T-cell (primary cell): ENCODE measurements around the gene TMEM156. TPM values are rescaled to one million over a fixed set of nuclear protein-coding genes. Genes with fewer than 3 reads are reported as not detected.

Experiments used
- ATAC-seq, 4 experiments: fragments of 200-7000 bp in 3 of 4; fragments of 150-1000 bp in 1 of 4; cut with Tn5 transposase; replicated peaks in 1 of 4; 1 replicate in 3 of 4; 2 replicates in 1 of 4; pipeline ENCODE4 v1.10.0; 2021; ENCODE audit warnings: moderate library complexity in 3 of 4, mild to moderate bottlenecking in 2 of 4, moderate number of reproducible peaks in 1 of 4
- CTCF ChIA-PET, 2 donors: fragments of 300-600 bp; sonication (Branson Sonifier 250); formaldehyde crosslinking; loops; one replicate each; lab custom pipeline; 2022; ENCODE audit warnings: antibody characterized with exemption in 2 of 2; lab: Charles Lee
- POLR2A ChIA-PET, 2 donors: fragments of 300-600 bp; sonication (Branson Sonifier 250); formaldehyde crosslinking; loops; one replicate each; lab custom pipeline; 2022; ENCODE audit warnings: antibody characterized with exemption in 2 of 2; lab: Charles Lee
- DNase-seq, 35 experiments: peaks; one replicate each; pipeline versions ENCODE4 v3.0.0 to v3.0.0-alpha.2; 2013 to 2023
- H3K27ac ChIP-seq: one replicate; pipeline ENCODE4 v1.5.1; 2013; ENCODE audit warnings: low read length
- H3K27me3 ChIP-seq, 2 experiments: replicated peaks in 1 of 2; 1 replicate in 1 of 2; 2 replicates in 1 of 2; pipeline versions ENCODE4 v1.6.1 to v1.7.0; 2013; ENCODE audit warnings: low read length in 1 of 2, mixed read lengths in 1 of 2; ENCODE audit not compliant: control insufficient read depth in 2 of 2, insufficient read depth in 2 of 2; ENCODE audit errors: extremely low read depth in 1 of 2
- H3K36me3 ChIP-seq, 2 donors: 1 replicate in 1 of 2; 2 replicates in 1 of 2; pipeline versions ENCODE4 v1.6.1 to v1.7.0; 2013; ENCODE audit warnings: low read length in 1 of 2; ENCODE audit not compliant: control insufficient read depth in 2 of 2, insufficient read depth in 1 of 2; ENCODE audit errors: extremely low read depth in 1 of 2
- H3K4me1 ChIP-seq, 2 experiments: 1 replicate in 1 of 2; 2 replicates in 1 of 2; pipeline versions ENCODE4 v1.6.1 to v1.7.0; 2013; ENCODE audit warnings: low read length in 2 of 2, mixed read lengths in 1 of 2; ENCODE audit not compliant: insufficient read depth in 2 of 2, control insufficient read depth in 1 of 2; ENCODE audit errors: extremely low read depth in 1 of 2
- H3K4me3 ChIP-seq, 2 donors: 1 replicate in 1 of 2; 2 replicates in 1 of 2; pipeline versions ENCODE4 v1.5.1 to v1.7.0; 2013; ENCODE audit warnings: mild to moderate bottlenecking in 2 of 2, low read length in 1 of 2, moderate library complexity in 1 of 2; ENCODE audit not compliant: control insufficient read depth in 1 of 2; ENCODE audit errors: extremely low read depth in 1 of 2
- H3K9me3 ChIP-seq: 2 replicates; pipeline ENCODE4 v1.7.0; 2013
- H3K27ac Mint-ChIP-seq, 2 donors: one replicate each; pipeline ENCODE4 v1.8.0; 2020 to 2021; ENCODE audit warnings: mild to moderate bottlenecking in 2 of 2, mixed read lengths in 2 of 2
- H3K27me3 Mint-ChIP-seq, 2 donors: one replicate each; pipeline ENCODE4 v1.8.0; 2021 to 2022; ENCODE audit warnings: mixed read lengths in 2 of 2
- H3K36me3 Mint-ChIP-seq: one replicate; pipeline ENCODE4 v1.8.0; 2021; ENCODE audit warnings: mixed read lengths
- H3K4me1 Mint-ChIP-seq, 3 donors: one replicate each; pipeline ENCODE4 v1.8.0; 2020 to 2022; ENCODE audit warnings: mixed read lengths in 3 of 3, mild to moderate bottlenecking in 1 of 3
- H3K4me3 Mint-ChIP-seq, 3 donors: one replicate each; pipeline ENCODE4 v1.8.0; 2020 to 2022; ENCODE audit warnings: mild to moderate bottlenecking in 3 of 3, mixed read lengths in 3 of 3, moderate library complexity in 3 of 3
- H3K9me3 Mint-ChIP-seq, 3 donors: one replicate each; pipeline ENCODE4 v1.8.0; 2020 to 2022; ENCODE audit warnings: mixed read lengths in 3 of 3
- WGBS: methylation state at CpG from one replicate; pipeline ENCODE4 v1.1.5; 2013; ENCODE audit warnings: missing lambda C conversion rate; ENCODE audit not compliant: insufficient coverage; 5-methylcytosine and 5-hydroxymethylcytosine counted together
- total RNA-seq, 35 experiments: library from RNA in 6 of 35; stranded (reverse) in 6 of 35; fragments of 120-200 nt in 1 of 35; gene quantifications; one replicate each; pipeline versions ENCODE4 v1.2.1 to v1.2.4 and lab custom pipeline; 2013 to 2026

Gene TMEM156
- total RNA-seq, 5 donors from 2014 or later (not counting 1 experiment from before 2014, with no cell fraction given), result 7.5 to 23.1 (median 12.5) TPM

DNA sequence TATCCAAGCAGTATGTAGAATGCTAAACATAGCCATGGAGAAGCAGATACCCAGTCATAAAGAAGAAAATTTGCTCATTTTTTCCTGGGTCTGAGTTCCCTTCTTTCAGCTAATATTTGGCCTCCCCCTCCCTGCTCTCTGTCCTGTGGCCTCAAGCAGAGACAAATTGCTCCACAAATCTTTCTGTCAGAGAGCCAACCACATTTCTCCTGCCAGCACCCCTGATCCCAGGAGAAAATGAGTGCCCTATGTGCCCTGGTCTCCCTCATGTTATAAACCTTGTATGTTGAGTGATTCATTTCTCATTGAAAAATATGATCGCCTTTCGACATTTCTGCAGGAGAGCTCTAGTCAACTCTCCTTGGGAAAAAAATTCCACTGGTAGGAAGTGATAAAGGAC lies 82.0 kb downstream of the TMEM156 start:
- CTCF ChIA-PET, result interaction anchor here (0.7 to 2.3 kb wide), 8 partner anchors 35 to 231 kb away, joined by 3 to 16 read pairs (median 6); no protein-coding TSS in a partner anchor
- H3K9me3 Mint-ChIP-seq, result no peaks in the 10 kb centered on the region
- DNase-seq (no peak), ATAC-seq (no peak)
- H3K27me3 Mint-ChIP-seq, result no peaks in the 10 kb centered on the region
- peaks cover 7 to 13% of the 10 kb centered on the region in 2 experiments for H3K4me1 ChIP-seq
- peaks cover 21 to 31% (median 28%) of the 10 kb centered on the region in 3 donors for H3K4me1 Mint-ChIP-seq
- no peaks in the 10 kb centered on the region for H3K36me3 ChIP-seq
- H3K27ac ChIP-seq, result peak overlapping the region; percentile 48
- no peaks in the 10 kb centered on the region for H3K9me3 ChIP-seq
- POLR2A ChIA-PET, result interaction anchor here (0.5 to 2.0 kb wide), 5 partner anchors 35 to 1333 kb away, joined by 3 to 11 read pairs (median 4); no protein-coding TSS in a partner anchor
- H3K27me3 ChIP-seq, result no peaks in the 10 kb centered on the region
- H3K4me3 ChIP-seq, result no peak overlapping the region
- H3K36me3 Mint-ChIP-seq, result no peaks in the 10 kb centered on the region
- H3K4me3 Mint-ChIP-seq, result no peak overlapping the region
- no CpG with 5 or more reads among the region's 2 CpGs for whole genome bisulfite sequencing
- peak overlapping the region in 1 of 2 donors; percentile 25 for H3K27ac Mint-ChIP-seq

DNA sequence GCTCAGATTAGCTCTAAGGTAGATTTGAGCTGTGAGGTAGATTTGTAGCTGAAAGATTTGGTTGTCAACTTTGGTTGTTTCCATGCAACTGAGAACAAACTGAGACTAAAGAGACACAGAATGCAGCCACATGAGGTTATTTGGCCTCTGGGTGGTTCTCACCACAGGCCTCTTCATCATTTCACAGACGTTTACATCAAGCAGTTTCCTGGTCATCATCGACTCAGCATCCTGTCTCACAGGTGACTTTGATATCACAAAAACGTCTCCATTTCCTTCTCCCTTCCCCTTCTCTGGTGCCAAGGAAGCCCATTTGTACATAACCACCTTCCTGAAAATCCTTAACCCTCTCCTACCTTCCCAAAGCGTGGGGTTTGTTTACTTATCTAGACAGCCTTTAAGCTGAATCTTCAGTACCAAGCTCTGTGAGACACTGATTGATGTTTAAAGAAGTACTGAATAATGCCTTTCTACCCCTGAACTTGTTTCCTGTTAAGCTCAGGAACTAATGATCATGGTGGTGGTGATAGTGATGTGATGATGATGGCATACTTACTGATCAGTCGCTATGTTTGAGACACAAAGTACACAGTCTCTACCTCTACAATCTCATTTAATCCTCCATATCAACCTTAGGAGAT lies 82.7 kb downstream of the TMEM156 start:
- H3K4me3 Mint-ChIP-seq, result peak overlapping the region in 1 of 3 donors; percentile 8
- ATAC-seq (peak; percentile 78 to 94 (median 91)), DNase-seq (peak in 33 of 35 experiments; percentile 3 to 78 (median 38))
- no peaks in the 10 kb centered on the region for H3K36me3 ChIP-seq
- H3K27ac Mint-ChIP-seq, result peak overlapping the region; percentile 88 to 91
- POLR2A ChIA-PET, result interaction anchor here (0.5 to 2.0 kb wide), 10 partner anchors 36 to 1333 kb away, joined by 3 to 11 read pairs (median 4); no protein-coding TSS in a partner anchor
- H3K9me3 ChIP-seq, result no peaks in the 10 kb centered on the region
- peaks cover 7 to 13% of the 10 kb centered on the region in 2 experiments for H3K4me1 ChIP-seq
- no peaks in the 10 kb centered on the region for H3K27me3 Mint-ChIP-seq
- WGBS, result 0% methylated on average over 3 of the region's 5 CpGs
- H3K27ac ChIP-seq, result peak overlapping the region; percentile 48
- no peaks in the 10 kb centered on the region for H3K27me3 ChIP-seq
- CTCF ChIA-PET, result interaction anchor here (0.6 to 2.3 kb wide), 11 partner anchors 11 to 232 kb away, joined by 3 to 16 read pairs (median 7); no protein-coding TSS in a partner anchor
- no peaks in the 10 kb centered on the region for H3K36me3 Mint-ChIP-seq
- H3K4me1 Mint-ChIP-seq, result peaks cover 21 to 31% (median 28%) of the 10 kb centered on the region in 3 donors
- H3K9me3 Mint-ChIP-seq, result no peaks in the 10 kb centered on the region
- no peak overlapping the region for H3K4me3 ChIP-seq

DNA sequence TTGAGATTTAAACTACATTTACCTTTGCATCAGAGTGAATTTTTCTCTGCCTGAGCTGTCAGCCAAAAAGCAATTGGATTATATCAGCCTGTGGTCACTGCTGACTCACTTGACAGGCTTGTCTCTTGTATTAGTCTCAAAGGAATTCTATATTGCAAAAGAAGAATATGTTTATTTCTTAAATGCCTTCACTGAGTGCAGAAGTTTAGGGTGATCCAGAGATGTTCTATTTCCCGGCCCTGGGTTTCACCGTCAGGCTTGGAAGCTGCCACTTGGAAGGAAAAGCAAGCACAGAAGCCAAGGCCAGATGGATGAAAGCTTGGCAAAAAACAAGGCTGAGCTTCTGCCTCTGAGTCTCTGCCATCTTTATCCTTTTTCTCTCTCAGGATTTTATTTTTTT lies 83.7 kb downstream of the TMEM156 start:
- H3K9me3 ChIP-seq, result no peaks in the 10 kb centered on the region
- H3K27ac ChIP-seq, result peak overlapping the region; percentile 48
- H3K4me1 Mint-ChIP-seq, result peaks cover 21 to 31% (median 28%) of the 10 kb centered on the region in 3 donors
- H3K4me3 Mint-ChIP-seq, result no peak overlapping the region
- DNase-seq, result no peak
- 100% methylated on average over 2 of the region's 2 CpGs for WGBS
- H3K27me3 Mint-ChIP-seq, result no peaks in the 10 kb centered on the region
- no peaks in the 10 kb centered on the region for H3K36me3 Mint-ChIP-seq
- no peak overlapping the region for H3K4me3 ChIP-seq
- peaks cover 7 to 13% of the 10 kb centered on the region in 2 experiments for H3K4me1 ChIP-seq
- H3K27me3 ChIP-seq, result no peaks in the 10 kb centered on the region
- no peak for ATAC-seq
- POLR2A ChIA-PET, result interaction anchor here (0.7 to 1.1 kb wide), 2 partner anchors 174 to 235 kb away, joined by 4 to 9 read pairs; no protein-coding TSS in a partner anchor
- H3K36me3 ChIP-seq, result no peaks in the 10 kb centered on the region
- H3K9me3 Mint-ChIP-seq, result no peaks in the 10 kb centered on the region
- peak overlapping the region in 1 of 2 donors; percentile 91 for H3K27ac Mint-ChIP-seq
- CTCF ChIA-PET, result interaction anchor here (0.5 to 2.3 kb wide), 8 partner anchors 26 to 186 kb away, joined by 3 to 16 read pairs (median 6); no protein-coding TSS in a partner anchor

DNA sequence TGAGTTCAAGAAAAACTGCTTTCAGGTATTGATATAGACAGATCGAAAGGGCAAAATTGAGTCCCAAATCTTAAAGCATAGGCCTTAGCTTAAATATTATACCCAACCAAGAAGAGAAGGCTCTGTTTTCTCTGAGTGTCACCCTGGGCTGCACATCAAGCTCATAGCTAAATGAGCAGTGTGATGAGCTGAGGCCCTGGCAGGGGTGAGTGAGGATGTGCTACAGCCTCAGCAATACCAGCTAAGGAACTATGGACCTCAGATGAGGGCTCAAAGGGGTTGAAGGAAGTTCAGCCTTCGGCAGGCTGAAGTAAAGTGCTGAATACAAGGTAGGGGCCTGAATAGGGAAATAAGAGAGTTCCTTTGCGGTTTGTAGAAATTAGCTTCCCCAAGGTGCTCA lies 85.3 kb downstream of the TMEM156 start:
- Mint-ChIP-seq H3K4me1 (peaks cover 21 to 31% (median 28%) of the 10 kb centered on the region in 3 donors), H3K4me3 (no peak overlapping the region), H3K27ac (no peak overlapping the region), H3K36me3 (no peaks in the 10 kb centered on the region), H3K27me3 (no peaks in the 10 kb centered on the region), H3K9me3 (no peaks in the 10 kb centered on the region)
- Histone ChIP-seq H3K36me3 (no peaks in the 10 kb centered on the region), H3K4me1 (peaks cover 7 to 13% of the 10 kb centered on the region in 2 experiments), H3K27me3 (no peaks in the 10 kb centered on the region), H3K27ac (no peak overlapping the region), H3K4me3 (no peak overlapping the region), H3K9me3 (no peaks in the 10 kb centered on the region)
- no peak for DNase-seq
- ChIA-PET POLR2A (interaction anchor here in 1 of 2 donors (0.8 kb wide), 1 partner anchor 18 kb away, joined by 3 read pairs; no protein-coding TSS in a partner anchor), CTCF (no interaction called here)
- 70% methylated on average over 2 of the region's 3 CpGs for WGBS
- ATAC-seq, result no peak

DNA sequence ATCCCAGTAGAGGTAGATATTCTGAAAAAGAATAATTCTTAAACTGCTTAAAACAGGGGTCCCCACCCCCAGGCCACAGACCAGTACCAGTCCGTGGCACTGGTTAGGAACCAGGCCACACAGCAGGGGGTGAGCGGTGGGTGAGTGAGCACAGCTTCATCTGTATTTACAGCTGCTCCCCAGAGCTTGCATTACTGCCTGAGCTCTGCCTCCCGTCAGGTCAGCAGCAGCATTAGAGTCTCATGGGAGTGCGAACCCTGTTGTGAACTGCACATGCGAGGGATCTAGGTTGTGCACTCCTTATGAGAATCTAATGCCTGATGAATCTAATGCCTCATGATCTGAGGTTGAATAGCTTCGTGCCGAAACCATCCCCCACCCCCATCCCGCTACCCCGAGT lies 87.8 kb downstream of the TMEM156 start:
- CTCF ChIA-PET, result interaction anchor here in 1 of 2 donors (1.4 kb wide), 1 partner anchor 189 kb away, joined by 3 read pairs; no protein-coding TSS in a partner anchor
- Histone ChIP-seq H3K27ac (no peak overlapping the region), H3K27me3 (no peaks in the 10 kb centered on the region), H3K9me3 (no peaks in the 10 kb centered on the region), H3K4me1 (peaks cover 6 to 9% of the 10 kb centered on the region in 2 experiments), H3K4me3 (no peak overlapping the region), H3K36me3 (no peaks in the 10 kb centered on the region)
- Mint-ChIP-seq H3K36me3 (no peaks in the 10 kb centered on the region), H3K4me3 (no peak overlapping the region), H3K27ac (no peak overlapping the region), H3K27me3 (no peaks in the 10 kb centered on the region), H3K9me3 (no peaks in the 10 kb centered on the region), H3K4me1 (peaks cover 14 to 21% (median 16%) of the 10 kb centered on the region in 3 donors)
- ATAC-seq (no peak), DNase-seq (no peak)
- 94% methylated on average over 3 of the region's 9 CpGs for whole genome bisulfite sequencing
- POLR2A ChIA-PET, result no interaction called here

DNA sequence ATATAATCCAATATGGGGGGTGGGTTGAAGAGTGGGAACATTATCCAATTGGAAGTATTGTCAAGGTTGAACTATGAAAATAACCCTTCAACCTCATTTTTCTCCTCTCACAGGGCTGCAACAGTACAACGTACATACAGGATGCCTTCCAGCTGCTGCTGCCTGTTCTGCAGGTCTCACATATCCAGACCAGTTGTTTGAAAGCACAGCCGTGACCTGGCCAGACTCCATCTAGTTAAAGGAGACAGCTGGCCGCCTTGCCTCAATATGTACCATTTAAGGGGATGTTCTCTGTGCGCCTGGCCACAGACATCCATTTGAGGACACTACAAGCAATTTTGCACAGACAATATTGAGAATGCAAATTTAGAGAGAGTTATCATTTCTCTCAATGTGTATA lies 88.9 kb downstream of the TMEM156 start:
- Mint-ChIP-seq H3K4me1 (peaks cover 3 to 12% (median 5%) of the 10 kb centered on the region in 3 donors), H3K27ac (no peak overlapping the region), H3K27me3 (no peaks in the 10 kb centered on the region), H3K36me3 (no peaks in the 10 kb centered on the region), H3K9me3 (no peaks in the 10 kb centered on the region), H3K4me3 (no peak overlapping the region)
- Histone ChIP-seq H3K9me3 (no peaks in the 10 kb centered on the region), H3K36me3 (no peaks in the 10 kb centered on the region), H3K27ac (no peak overlapping the region), H3K4me3 (no peak overlapping the region), H3K27me3 (no peaks in the 10 kb centered on the region), H3K4me1 (no peaks in the 10 kb centered on the region)
- no peak for DNase-seq
- no peak for ATAC-seq
- POLR2A ChIA-PET, result interaction anchor here in 1 of 2 donors (0.6 kb wide), 2 partner anchors 907 to 1116 kb away, joined by 3 to 4 read pairs; no protein-coding TSS in a partner anchor
- WGBS, result 92% methylated on average over 2 of the region's 4 CpGs
- CTCF ChIA-PET, result interaction anchor here in 1 of 2 donors (0.6 kb wide), 1 partner anchor 14 kb away, joined by 8 read pairs; no protein-coding TSS in a partner anchor
